IMR-90 (cell line): ENCODE data around the gene TXK. TPM values are rescaled to one million over a fixed set of nuclear protein-coding genes. Genes with fewer than 3 reads are reported as not detected.

ENCODE experiments used
- ATAC-seq: fragments of 200-7000 bp; cut with Tn5 transposase; 2 replicates; pipeline ENCODE4 v1.9.1; 2020; ENCODE audit warnings: low read depth, mild to moderate bottlenecking, moderate library complexity
- BruUV-seq: library from RNA; stranded (reverse); fragments of 400-500 nt; replicated peaks from 2 replicates; lab custom pipeline; 2021; lab: Mats Ljungman, UMichigan
- CTCF ChIA-PET: fragments of 300-600 bp; formaldehyde crosslinking; extraction: SDS; loops from one replicate; lab custom pipeline; 2021; ENCODE audit warnings: antibody characterized with exemption; lab: Yijun Ruan, JAX
- POLR2A ChIA-PET: fragments of 300-600 bp; sonication (Branson Sonifier 250); formaldehyde crosslinking; loops from one replicate; lab custom pipeline; 2022; ENCODE audit warnings: antibody characterized with exemption; ENCODE audit not compliant: unreplicated experiment; lab: Charles Lee
- DNase-seq: peaks from one replicate; pipeline ENCODE4 v3.0.0; 2013
- H2AFZ ChIP-seq: replicated peaks from 2 replicates; pipeline ENCODE3; 2013; ENCODE audit warnings: low read length, mild to moderate bottlenecking; ENCODE audit not compliant: poor library complexity
- H2AK5ac ChIP-seq: 2 replicates; pipeline ENCODE4 v1.6.1; 2013; ENCODE audit warnings: low read depth, low read length, inconsistent platforms
- H2AK9ac ChIP-seq: replicated peaks from 2 replicates; pipeline ENCODE3; 2013; ENCODE audit warnings: mild to moderate bottlenecking, low read depth, low read length, moderate library complexity; ENCODE audit not compliant: poor library complexity
- H2BK120ac ChIP-seq: 2 replicates; pipeline ENCODE4 v1.6.1; 2013; ENCODE audit warnings: low read depth, low read length, inconsistent platforms
- H2BK15ac ChIP-seq: 3 replicates; pipeline ENCODE4 v1.6.1; 2013; ENCODE audit warnings: low read depth, low read length, inconsistent platforms
- H2BK20ac ChIP-seq: 2 replicates; pipeline ENCODE4 v1.6.1; 2013; ENCODE audit warnings: low read depth, mild to moderate bottlenecking, inconsistent platforms, low read length, moderate library complexity
- H2BK5ac ChIP-seq: 2 replicates; pipeline ENCODE4 v1.6.1; 2013; ENCODE audit warnings: mild to moderate bottlenecking, low read depth, low read length, inconsistent platforms; ENCODE audit not compliant: poor library complexity, severe bottlenecking
- H3K14ac ChIP-seq: replicated peaks from 2 replicates; pipeline ENCODE4 v1.6.1; 2013; ENCODE audit warnings: low read depth, low read length, inconsistent platforms
- H3K18ac ChIP-seq: 2 replicates; pipeline ENCODE4 v1.6.1; 2013; ENCODE audit warnings: low read depth, low read length, control low read depth
- H3K23ac ChIP-seq: 2 replicates; pipeline ENCODE4 v1.6.1; 2013; ENCODE audit warnings: low read depth, low read length, inconsistent platforms
- H3K27ac ChIP-seq: 2 replicates; pipeline ENCODE4 v1.5.1; 2013; ENCODE audit warnings: mild to moderate bottlenecking, control low read depth, low read length; ENCODE audit not compliant: insufficient read depth
- H3K27me3 ChIP-seq: 2 replicates; pipeline ENCODE4 v1.6.1; 2013; ENCODE audit warnings: low read length; ENCODE audit not compliant: control insufficient read depth, insufficient read depth
- H3K36me3 ChIP-seq: 2 replicates; pipeline ENCODE4 v1.6.1; 2013; ENCODE audit warnings: low read length, mixed read lengths; ENCODE audit not compliant: control insufficient read depth, insufficient read depth
- H3K4ac ChIP-seq: 2 replicates; pipeline ENCODE4 v1.6.1; 2013; ENCODE audit warnings: low read depth, low read length, inconsistent platforms
- H3K4me1 ChIP-seq: 2 replicates; pipeline ENCODE4 v1.6.1; 2013; ENCODE audit warnings: low read length, mixed read lengths; ENCODE audit not compliant: control insufficient read depth, insufficient read depth
- H3K4me2 ChIP-seq: 2 replicates; pipeline ENCODE4 v1.6.1; 2013; ENCODE audit warnings: low read depth, mild to moderate bottlenecking, control low read depth, low read length, moderate library complexity
- H3K4me3 ChIP-seq: 2 replicates; pipeline ENCODE4 v1.5.1; 2013; ENCODE audit warnings: low read depth, mild to moderate bottlenecking, control low read depth, low read length, moderate library complexity; ENCODE audit not compliant: insufficient read depth
- H3K56ac ChIP-seq: 2 replicates; pipeline ENCODE4 v1.6.1; 2013; ENCODE audit warnings: low read length, inconsistent platforms; ENCODE audit not compliant: insufficient read depth; ENCODE audit errors: extremely low read depth
- H3K79me1 ChIP-seq, 2 experiments: 2 replicates each; pipeline ENCODE4 v1.6.1; 2013; ENCODE audit warnings: low read length in 2 of 2, inconsistent platforms in 1 of 2, low read depth in 1 of 2
- H3K9ac ChIP-seq: 2 replicates; pipeline ENCODE4 v1.6.1; 2013; ENCODE audit warnings: low read depth, low read length, control low read depth
- H3K9me1 ChIP-seq: 2 replicates; pipeline ENCODE4 v1.6.1; 2013; ENCODE audit warnings: low read length, inconsistent platforms; ENCODE audit not compliant: insufficient read depth
- H3K9me3 ChIP-seq: 2 replicates; pipeline ENCODE4 v1.6.1; 2013; ENCODE audit warnings: low read length; ENCODE audit not compliant: control insufficient read depth, insufficient read depth
- H4K20me1 ChIP-seq: 2 replicates; pipeline ENCODE4 v1.6.1; 2013; ENCODE audit warnings: low read length, inconsistent platforms; ENCODE audit not compliant: insufficient read depth
- H4K5ac ChIP-seq: 2 replicates; pipeline ENCODE4 v1.6.1; 2013; ENCODE audit warnings: mild to moderate bottlenecking, low read depth, low read length, control low read depth
- H4K8ac ChIP-seq, 2 experiments: 2 replicates each; pipeline ENCODE4 v1.6.1; 2013; ENCODE audit warnings: low read depth in 2 of 2, low read length in 2 of 2, control low read depth in 1 of 2, inconsistent platforms in 1 of 2
- H4K91ac ChIP-seq: 2 replicates; pipeline ENCODE4 v1.6.1; 2013; ENCODE audit warnings: low read depth, low read length, inconsistent platforms; ENCODE audit not compliant: insufficient read depth
- BHLHE40 ChIP-seq: fragments of 150-350 bp; IDR thresholded peaks from 2 replicates; pipeline ENCODE4 v1.6.1; 2016; ENCODE audit warnings: mild to moderate bottlenecking, low read depth, low read length
- CEBPB ChIP-seq: IDR thresholded peaks from 2 replicates; pipeline ENCODE4 v1.6.1; 2012; ENCODE audit warnings: low read depth, low read length, improper control_type of control experiment
- CHD1 ChIP-seq: IDR thresholded peaks from 2 replicates; pipeline ENCODE4 v1.6.1; 2012; ENCODE audit warnings: low read depth, low read length, improper control_type of control experiment
- CTCF ChIP-seq: conservative IDR thresholded peaks from 2 replicates; pipeline ENCODE4 v1.5.1; 2012; ENCODE audit warnings: mild to moderate bottlenecking, low read depth, low read length, improper control_type of control experiment
- ELK1 ChIP-seq: fragments of 150-350 bp; IDR thresholded peaks from 2 replicates; pipeline ENCODE4 v1.6.1; 2016; ENCODE audit warnings: low read depth, mild to moderate bottlenecking, low read length, moderate library complexity, borderline replicate concordance
- FOS ChIP-seq: fragments of 150-350 bp; IDR thresholded peaks from 2 replicates; pipeline ENCODE4 v1.6.1; 2016; ENCODE audit warnings: low read depth, low read length
- MAFK ChIP-seq: IDR thresholded peaks from 2 replicates; pipeline ENCODE4 v1.6.1; 2012; ENCODE audit warnings: low read depth, low read length, improper control_type of control experiment
- MAZ ChIP-seq: IDR thresholded peaks from 2 replicates; pipeline ENCODE4 v1.6.1; 2012; ENCODE audit warnings: low read depth, mild to moderate bottlenecking, low read length, improper control_type of control experiment, moderate library complexity, borderline replicate concordance
- MXI1 ChIP-seq: IDR thresholded peaks from 2 replicates; pipeline ENCODE4 v1.6.1; 2012; ENCODE audit warnings: low read depth, mild to moderate bottlenecking, low read length, moderate library complexity, borderline replicate concordance
- NFE2L2 ChIP-seq: fragments of 150-350 bp; IDR thresholded peaks from 2 replicates; pipeline ENCODE4 v1.6.1; 2016; ENCODE audit warnings: low read depth, mild to moderate bottlenecking, low read length
- POLR2A ChIP-seq: IDR thresholded peaks from 2 replicates; pipeline ENCODE4 v1.6.1; 2012; ENCODE audit warnings: mild to moderate bottlenecking, low read depth, low read length
- RAD21 ChIP-seq: IDR thresholded peaks from 2 replicates; pipeline ENCODE4 v1.6.1; 2012; ENCODE audit warnings: low read length, improper control_type of control experiment
- RCOR1 ChIP-seq: IDR thresholded peaks from 2 replicates; pipeline ENCODE4 v1.6.1; 2012; ENCODE audit warnings: mild to moderate bottlenecking, low read length, improper control_type of control experiment; ENCODE audit not compliant: insufficient replicate concordance
- SMC3 ChIP-seq: fragments of 150-350 bp; IDR thresholded peaks from 2 replicates; pipeline ENCODE4 v1.6.1; 2016; ENCODE audit warnings: low read depth, mild to moderate bottlenecking, antibody characterized with exemption, low read length, moderate library complexity
- WGBS, 2 experiments: methylation state at CpG; one replicate each; pipeline versions ENCODE4 v1.1.5 to v1.1.7; 2013; ENCODE audit warnings: missing lambda C conversion rate in 2 of 2; ENCODE audit not compliant: insufficient read length in 1 of 2; ENCODE audit errors: extremely low coverage in 2 of 2; 5-methylcytosine and 5-hydroxymethylcytosine counted together
- dilution Hi-C: fragments of 300-500 bp; cut with HindIII; formaldehyde crosslinking; loops from one replicate; pipeline ENCODE4 v1.14.3; 2018; ENCODE audit warnings: low sequenced_read_pairs; ENCODE audit not compliant: unreplicated experiment
- in situ Hi-C: fragments of 300-500 bp; cut with MboI; formaldehyde crosslinking; loops from 3 replicates; pipeline ENCODE4 v1.14.3; 2019; ENCODE audit warnings: low sequenced_read_pairs, inconsistent platforms, mixed read lengths
- intact Hi-C: fragments of 100-400 bp; cut with micrococcal nuclease; formaldehyde crosslinking; loops from 2 replicates; pipeline ENCODE4 v1.10.0; 2022
- polyA plus RNA-seq, 3 experiments: library from polyadenylated mRNA; depleted of rRNA; stranded (reverse); fragments of >200 nt; gene quantifications; 2 replicates each; pipeline ENCODE4 v1.2.3, GENCODE V29; 2012; ENCODE audit warnings: low replicate concordance in 1 of 3
- total RNA-seq: library from RNA; depleted of rRNA; stranded (reverse); fragments of >200 nt; gene quantifications from 2 replicates; pipeline ENCODE4 v1.2.3, GENCODE V29; 2012

The TXK gene
- total and polyA plus RNA-seq, 2 of the 4 experiments (the other 2 are of a cell fraction), result not detected

GRCh38 chr4:48038666-48039065 is 95.4 kb downstream of the TXK start:
- Histone ChIP-seq H4K5ac (no peak overlapping the region), H3K9me3 (no peaks in the 10 kb centered on the region), H2BK5ac (no peak overlapping the region), H3K18ac (no peak overlapping the region), H3K79me1 (no peaks in the 10 kb centered on the region), H3K4me2 (no peak overlapping the region), H3K4ac (no peak overlapping the region), H2AFZ (no peak overlapping the region), H4K8ac (no peak overlapping the region), H3K4me3 (no peak overlapping the region), H3K9ac (no peak overlapping the region), H3K27me3 (no peaks in the 10 kb centered on the region; the same call in 1 of the 2 replicates), H3K9me1 (no peaks in the 10 kb centered on the region), H2AK5ac (no peak overlapping the region), H3K36me3 (no peaks in the 10 kb centered on the region), H4K91ac (no peak overlapping the region), H3K14ac (no peak overlapping the region), H2BK15ac (no peak overlapping the region), H3K23ac (no peak overlapping the region), H4K20me1 (no peaks in the 10 kb centered on the region), H3K4me1 (no peaks in the 10 kb centered on the region), H2AK9ac (no peak overlapping the region), H3K27ac (no peak overlapping the region), H2BK20ac (no peak overlapping the region), H3K56ac (no peak overlapping the region), H2BK120ac (no peak overlapping the region)
- ATAC-seq (no peak), DNase-seq (no peak)
- BruUV-seq, result no TSS peak
- TF ChIP-seq CHD1 (no peak), MAZ (no peak), SMC3 (no peak), MXI1 (no peak), FOS (no peak), POLR2A (no peak), CEBPB (no peak), BHLHE40 (no peak), RAD21 (no peak), RCOR1 (no peak), MAFK (no peak), CTCF (no peak), NFE2L2 (no peak), ELK1 (no peak)
- intact Hi-C loops (loop anchor here (5.0 kb wide), 1 partner anchor 44 kb away; no protein-coding TSS in a partner anchor), dilution Hi-C loops (no loop called here), in situ Hi-C loops (no loop called here)
- WGBS, 2 experiments, result no CpG with 5 or more reads among the region's 2 CpGs
- ChIA-PET POLR2A (no interaction called here), CTCF (no interaction called here)
